OCI-LY3 (cell line): Measurements from ENCODE around the gene ZCCHC14.

Source experiments
- EZH2phosphoT487 ChIP-seq: fragments of 200-600 bp; shearing (Covaris generic); IDR thresholded peaks from 2 replicates; pipeline ENCODE4 v1.6.1; 2018; ENCODE audit warnings: antibody characterized with exemption, mixed run types, low read depth
- TF ChIP-seq, protein P1 (sequence below): fragments of 200-600, 300-600 bp; sonication (generic); IDR thresholded peaks from 2 replicates; pipeline ENCODE4 v1.5.1; 2014; ENCODE audit warnings: antibody characterized with exemption, low read length, low read depth

DNA sequence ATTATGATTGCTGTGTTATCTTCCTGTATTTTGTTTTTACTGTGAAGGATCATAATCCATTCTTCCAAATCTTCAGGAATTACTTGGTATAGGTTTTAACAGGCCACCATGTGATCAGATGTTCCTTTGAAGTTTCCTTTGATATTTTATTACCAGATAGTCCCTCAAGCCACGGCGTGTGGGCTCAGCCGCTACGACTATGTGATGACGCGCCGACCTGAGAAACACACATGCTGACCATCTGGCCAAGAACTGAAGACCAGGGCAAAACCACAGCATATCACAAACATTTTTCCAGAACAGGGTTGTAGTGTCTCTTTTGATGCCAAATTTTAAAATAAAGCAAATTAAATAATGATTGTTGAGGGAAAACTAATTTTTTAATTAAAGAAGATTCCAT lies 47.3 kb downstream of the ZCCHC14 start:
- TF ChIP-seq, protein P1, sequence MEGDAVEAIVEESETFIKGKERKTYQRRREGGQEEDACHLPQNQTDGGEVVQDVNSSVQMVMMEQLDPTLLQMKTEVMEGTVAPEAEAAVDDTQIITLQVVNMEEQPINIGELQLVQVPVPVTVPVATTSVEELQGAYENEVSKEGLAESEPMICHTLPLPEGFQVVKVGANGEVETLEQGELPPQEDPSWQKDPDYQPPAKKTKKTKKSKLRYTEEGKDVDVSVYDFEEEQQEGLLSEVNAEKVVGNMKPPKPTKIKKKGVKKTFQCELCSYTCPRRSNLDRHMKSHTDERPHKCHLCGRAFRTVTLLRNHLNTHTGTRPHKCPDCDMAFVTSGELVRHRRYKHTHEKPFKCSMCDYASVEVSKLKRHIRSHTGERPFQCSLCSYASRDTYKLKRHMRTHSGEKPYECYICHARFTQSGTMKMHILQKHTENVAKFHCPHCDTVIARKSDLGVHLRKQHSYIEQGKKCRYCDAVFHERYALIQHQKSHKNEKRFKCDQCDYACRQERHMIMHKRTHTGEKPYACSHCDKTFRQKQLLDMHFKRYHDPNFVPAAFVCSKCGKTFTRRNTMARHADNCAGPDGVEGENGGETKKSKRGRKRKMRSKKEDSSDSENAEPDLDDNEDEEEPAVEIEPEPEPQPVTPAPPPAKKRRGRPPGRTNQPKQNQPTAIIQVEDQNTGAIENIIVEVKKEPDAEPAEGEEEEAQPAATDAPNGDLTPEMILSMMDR = no peak
- TF ChIP-seq EZH2phosphoT487 = no peak
